HL-60 (cell line): Measurements from ENCODE around the gene ANKRD63.

ENCODE experiments used
- GABPA ChIP-seq: IDR thresholded peaks from 2 replicates; pipeline ENCODE4 v1.6.1; 2012; ENCODE audit warnings: low read depth
- POLR2AphosphoS5 ChIP-seq: IDR thresholded peaks from 2 replicates; pipeline ENCODE4 v1.6.1; 2012; ENCODE audit warnings: low read depth
- SPI1 ChIP-seq: IDR thresholded peaks from 2 replicates; pipeline ENCODE4 v1.6.1; 2012; ENCODE audit warnings: low read depth, mild to moderate bottlenecking, borderline replicate concordance
- TF ChIP-seq, protein P1 (sequence below): IDR thresholded peaks from one replicate; pipeline ENCODE4 v1.5.1; 2011; ENCODE audit warnings: low read length, control low read depth, inconsistent platforms; ENCODE audit not compliant: insufficient read depth
- TF ChIP-seq, protein P2 (sequence below): IDR thresholded peaks from 2 replicates; pipeline ENCODE4 v1.6.1; 2012; ENCODE audit warnings: low read depth; ENCODE audit not compliant: insufficient replicate concordance

DNA sequence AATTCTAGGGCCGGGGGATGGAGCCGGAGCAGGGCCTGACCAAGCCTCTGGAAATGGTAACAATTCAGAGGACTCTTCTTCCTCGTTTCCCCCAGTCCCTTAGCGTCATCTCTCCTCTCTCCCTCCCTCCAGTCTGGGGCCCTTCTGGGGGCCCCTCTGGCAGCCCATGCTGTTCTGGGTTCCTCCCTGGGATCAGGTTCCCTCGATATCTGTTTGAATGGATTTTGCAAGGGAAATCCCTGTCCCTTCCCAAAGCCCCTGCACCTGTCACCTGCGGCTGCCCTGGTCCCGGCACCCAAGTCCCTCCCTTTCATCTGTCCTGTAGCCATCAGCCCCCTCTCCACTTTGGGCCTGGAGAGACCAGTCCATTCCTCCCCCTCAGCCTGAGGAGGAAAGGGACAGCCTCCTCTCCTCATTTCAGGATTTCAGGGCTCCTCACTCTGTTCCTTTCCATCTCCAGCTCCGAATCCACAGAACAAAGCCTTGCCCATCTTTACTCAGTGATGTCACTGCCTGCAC is 26.5 kb upstream of the ANKRD63 start:
- TF ChIP-seq, protein P1, sequence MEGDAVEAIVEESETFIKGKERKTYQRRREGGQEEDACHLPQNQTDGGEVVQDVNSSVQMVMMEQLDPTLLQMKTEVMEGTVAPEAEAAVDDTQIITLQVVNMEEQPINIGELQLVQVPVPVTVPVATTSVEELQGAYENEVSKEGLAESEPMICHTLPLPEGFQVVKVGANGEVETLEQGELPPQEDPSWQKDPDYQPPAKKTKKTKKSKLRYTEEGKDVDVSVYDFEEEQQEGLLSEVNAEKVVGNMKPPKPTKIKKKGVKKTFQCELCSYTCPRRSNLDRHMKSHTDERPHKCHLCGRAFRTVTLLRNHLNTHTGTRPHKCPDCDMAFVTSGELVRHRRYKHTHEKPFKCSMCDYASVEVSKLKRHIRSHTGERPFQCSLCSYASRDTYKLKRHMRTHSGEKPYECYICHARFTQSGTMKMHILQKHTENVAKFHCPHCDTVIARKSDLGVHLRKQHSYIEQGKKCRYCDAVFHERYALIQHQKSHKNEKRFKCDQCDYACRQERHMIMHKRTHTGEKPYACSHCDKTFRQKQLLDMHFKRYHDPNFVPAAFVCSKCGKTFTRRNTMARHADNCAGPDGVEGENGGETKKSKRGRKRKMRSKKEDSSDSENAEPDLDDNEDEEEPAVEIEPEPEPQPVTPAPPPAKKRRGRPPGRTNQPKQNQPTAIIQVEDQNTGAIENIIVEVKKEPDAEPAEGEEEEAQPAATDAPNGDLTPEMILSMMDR: no peak
- no peak for TF ChIP-seq POLR2AphosphoS5
- TF ChIP-seq, protein P2, sequence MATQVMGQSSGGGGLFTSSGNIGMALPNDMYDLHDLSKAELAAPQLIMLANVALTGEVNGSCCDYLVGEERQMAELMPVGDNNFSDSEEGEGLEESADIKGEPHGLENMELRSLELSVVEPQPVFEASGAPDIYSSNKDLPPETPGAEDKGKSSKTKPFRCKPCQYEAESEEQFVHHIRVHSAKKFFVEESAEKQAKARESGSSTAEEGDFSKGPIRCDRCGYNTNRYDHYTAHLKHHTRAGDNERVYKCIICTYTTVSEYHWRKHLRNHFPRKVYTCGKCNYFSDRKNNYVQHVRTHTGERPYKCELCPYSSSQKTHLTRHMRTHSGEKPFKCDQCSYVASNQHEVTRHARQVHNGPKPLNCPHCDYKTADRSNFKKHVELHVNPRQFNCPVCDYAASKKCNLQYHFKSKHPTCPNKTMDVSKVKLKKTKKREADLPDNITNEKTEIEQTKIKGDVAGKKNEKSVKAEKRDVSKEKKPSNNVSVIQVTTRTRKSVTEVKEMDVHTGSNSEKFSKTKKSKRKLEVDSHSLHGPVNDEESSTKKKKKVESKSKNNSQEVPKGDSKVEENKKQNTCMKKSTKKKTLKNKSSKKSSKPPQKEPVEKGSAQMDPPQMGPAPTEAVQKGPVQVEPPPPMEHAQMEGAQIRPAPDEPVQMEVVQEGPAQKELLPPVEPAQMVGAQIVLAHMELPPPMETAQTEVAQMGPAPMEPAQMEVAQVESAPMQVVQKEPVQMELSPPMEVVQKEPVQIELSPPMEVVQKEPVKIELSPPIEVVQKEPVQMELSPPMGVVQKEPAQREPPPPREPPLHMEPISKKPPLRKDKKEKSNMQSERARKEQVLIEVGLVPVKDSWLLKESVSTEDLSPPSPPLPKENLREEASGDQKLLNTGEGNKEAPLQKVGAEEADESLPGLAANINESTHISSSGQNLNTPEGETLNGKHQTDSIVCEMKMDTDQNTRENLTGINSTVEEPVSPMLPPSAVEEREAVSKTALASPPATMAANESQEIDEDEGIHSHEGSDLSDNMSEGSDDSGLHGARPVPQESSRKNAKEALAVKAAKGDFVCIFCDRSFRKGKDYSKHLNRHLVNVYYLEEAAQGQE: no peak
- TF ChIP-seq GABPA: no peak
- TF ChIP-seq SPI1: no peak
